HCT116 (cell line): ENCODE data around the gene FAM193A. TPM values are rescaled to one million over a fixed set of nuclear protein-coding genes. Genes with fewer than 3 reads are reported as not detected.

Experiments
- ATAC-seq: fragments of 200-7000 bp; cut with Tn5 transposase; 2 replicates; pipeline ENCODE4 v1.9.1; 2020; ENCODE audit warnings: mild to moderate bottlenecking, moderate library complexity
- BruUV-seq: library from RNA; stranded (reverse); fragments of 400-500 nt; replicated peaks from 2 replicates; lab custom pipeline; 2021; lab: Mats Ljungman, UMichigan
- CTCF ChIA-PET: fragments of 300-600 bp; sonication (Branson Sonifier 250); formaldehyde crosslinking; loops from one replicate; lab custom pipeline; 2021; ENCODE audit warnings: antibody characterized with exemption; lab: Charles Lee
- POLR2A ChIA-PET: fragments of 300-600, 350-600 bp; sonication (Branson Sonifier 250); formaldehyde crosslinking; loops from one replicate; lab custom pipeline; 2021; ENCODE audit warnings: antibody characterized with exemption; lab: Charles Lee
- RAD21 ChIA-PET, 2 experiments: fragments of 300-600 bp; sonication (Branson Sonifier 250); formaldehyde crosslinking; loops; one replicate each; lab custom pipeline; 2023; ENCODE audit warnings: low total read pairs in 2 of 2; ENCODE audit not compliant: uncharacterized antibody in 2 of 2, unreplicated experiment in 2 of 2, low non-redundant PET in 1 of 2; lab: Charles Lee
- DNase-seq: peaks from one replicate; pipeline ENCODE4 v3.0.0-alpha.2; 2010; ENCODE audit warnings: low read depth, low spot score
- H2AFZ ChIP-seq: fragments of 200-600 bp; shearing (Covaris generic), sonication (generic); 2 replicates; pipeline ENCODE4 v1.6.1; 2017; ENCODE audit warnings: low read depth, mixed run types, mixed read lengths, antibody characterized with exemption, low read length; ENCODE audit not compliant: poor library complexity, severe bottlenecking
- H3K27ac ChIP-seq: 2 replicates; pipeline ENCODE4 v1.5.1; 2012; ENCODE audit warnings: low read depth, low read length
- H3K27me3 ChIP-seq: fragments of 200-600 bp; sonication (generic); 2 replicates; pipeline ENCODE4 v1.6.1; 2016; ENCODE audit warnings: mixed run types, low read length, mixed read lengths; ENCODE audit not compliant: insufficient read depth
- H3K36me3 ChIP-seq, 2 experiments: fragments of 200-500 bp in 1 of 2; fragments of 200-600 bp in 1 of 2; sonication (Bioruptor generic) in 1 of 2; sonication (generic) in 1 of 2; 2 replicates each; pipeline versions ENCODE4 v1.5.1 to v1.6.1; 2014 to 2016; ENCODE audit warnings: low read length in 2 of 2, inconsistent platforms in 1 of 2, mixed read lengths in 1 of 2, mixed run types in 1 of 2; ENCODE audit not compliant: insufficient read depth in 2 of 2, control insufficient read depth in 1 of 2
- H3K4me1 ChIP-seq, 2 experiments: fragments of 200-600 bp in 1 of 2; sonication (generic) in 1 of 2; 2 replicates each; pipeline versions ENCODE4 v1.5.1 to v1.6.1; 2012 to 2017; ENCODE audit warnings: low read length in 2 of 2, inconsistent platforms in 1 of 2, mild to moderate bottlenecking in 1 of 2, mixed read lengths in 1 of 2, mixed run types in 1 of 2, moderate library complexity in 1 of 2; ENCODE audit not compliant: insufficient read depth in 2 of 2, control insufficient read depth in 1 of 2
- H3K4me2 ChIP-seq: fragments of 200-600 bp; sonication (generic); 2 replicates; pipeline ENCODE4 v1.6.1; 2017; ENCODE audit warnings: mixed run types, low read length, mixed read lengths
- H3K4me3 ChIP-seq, 2 experiments: fragments of 200-600 bp in 1 of 2; sonication (generic) in 1 of 2; replicated peaks in 1 of 2; 2 replicates each; pipeline ENCODE4 v1.5.1; 2011 to 2016; ENCODE audit warnings: low read length in 2 of 2, control low read depth in 1 of 2, low read depth in 1 of 2, mild to moderate bottlenecking in 1 of 2, mixed read lengths in 1 of 2, mixed run types in 1 of 2
- H3K79me2 ChIP-seq: fragments of 200-600 bp; sonication (generic); 2 replicates; pipeline ENCODE4 v1.6.1; 2017; ENCODE audit warnings: mild to moderate bottlenecking, mixed run types, low read length, moderate library complexity, mixed read lengths; ENCODE audit not compliant: insufficient read depth
- H3K9ac ChIP-seq: fragments of 200-600 bp; sonication (generic); 2 replicates; pipeline ENCODE4 v1.6.1; 2016; ENCODE audit warnings: low read length, mixed read lengths
- H3K9me2 ChIP-seq: fragments of 200-600 bp; sonication (generic), shearing (Covaris generic); 2 replicates; pipeline ENCODE4 v1.6.1; 2017; ENCODE audit warnings: mixed run types, mild to moderate bottlenecking, moderate library complexity; ENCODE audit not compliant: insufficient read depth
- H3K9me3 ChIP-seq, 2 experiments: fragments of 200-500 bp in 1 of 2; fragments of 200-600 bp in 1 of 2; sonication (Bioruptor generic) in 1 of 2; sonication (generic) in 1 of 2; 2 replicates each; pipeline ENCODE4 v1.6.1; 2014 to 2017; ENCODE audit warnings: low read length in 2 of 2, mixed read lengths in 2 of 2, inconsistent platforms in 1 of 2, low read depth in 1 of 2, mild to moderate bottlenecking in 1 of 2, mixed run types in 1 of 2, moderate library complexity in 1 of 2; ENCODE audit not compliant: control insufficient read depth in 1 of 2, insufficient read depth in 1 of 2
- H4K20me1 ChIP-seq: fragments of 200-600 bp; sonication (generic), shearing (Covaris generic); 2 replicates; pipeline ENCODE4 v1.6.1; 2017; ENCODE audit warnings: mixed run types, mild to moderate bottlenecking, moderate library complexity; ENCODE audit not compliant: insufficient read depth
- CBX3 ChIP-seq: IDR thresholded peaks from 2 replicates; pipeline ENCODE4 v1.6.1; 2012; ENCODE audit warnings: low read depth
- EGR1 ChIP-seq: IDR thresholded peaks from 2 replicates; pipeline ENCODE4 v1.6.1; 2012; ENCODE audit warnings: low read depth
- MAX ChIP-seq: IDR thresholded peaks from 2 replicates; pipeline ENCODE4 v1.6.1; 2012
- POLR2A ChIP-seq: IDR thresholded peaks from 2 replicates; pipeline ENCODE4 v1.7.0; 2011; ENCODE audit warnings: borderline replicate concordance; ENCODE audit not compliant: insufficient read depth, insufficient read length; ENCODE audit errors: extremely low read depth
- ZBTB33 ChIP-seq: IDR thresholded peaks from 2 replicates; pipeline ENCODE4 v1.6.1; 2011; ENCODE audit warnings: mild to moderate bottlenecking, low read length, moderate library complexity; ENCODE audit not compliant: insufficient replicate concordance; ENCODE audit errors: extremely low read depth
- ZFX ChIP-seq: fragments of 450-650 bp; IDR thresholded peaks from 2 replicates; pipeline ENCODE4 v1.6.1; 2017
- ZNF274 ChIP-seq: fragments of 200-500 bp; sonication (Bioruptor generic); IDR thresholded peaks from 2 replicates; pipeline ENCODE4 v1.6.1; 2014; ENCODE audit warnings: mild to moderate bottlenecking, low read depth, low read length, inconsistent platforms
- intact Hi-C: fragments of 100-400 bp; cut with micrococcal nuclease; formaldehyde crosslinking; loops from 2 replicates; pipeline ENCODE4 v1.10.0; 2022
- total RNA-seq: library from RNA; stranded (reverse); gene quantifications from one replicate; pipeline ENCODE4 v1.2.1, GENCODE V29; 2021; ENCODE audit not compliant: unreplicated experiment
- TF ChIP-seq, protein P1 (sequence below), 3 experiments: fragments of 200-600 bp in 1 of 3; sonication (generic) in 1 of 3; IDR thresholded peaks in 2 of 3; conservative IDR thresholded peaks in 1 of 3; 2 replicates each; pipeline ENCODE4 v1.5.1; 2012 to 2017; ENCODE audit warnings: low read depth in 2 of 3, low read length in 2 of 3, antibody characterized with exemption in 1 of 3, borderline replicate concordance in 1 of 3, control low read depth in 1 of 3, mild to moderate bottlenecking in 1 of 3, mixed read lengths in 1 of 3, mixed run types in 1 of 3, moderate library complexity in 1 of 3; ENCODE audit not compliant: insufficient read depth in 1 of 3

FAM193A gene
- total RNA-seq, 1 experiment from 2014 or later, result 15.7 TPM

- TF ChIP-seq, protein P1, sequence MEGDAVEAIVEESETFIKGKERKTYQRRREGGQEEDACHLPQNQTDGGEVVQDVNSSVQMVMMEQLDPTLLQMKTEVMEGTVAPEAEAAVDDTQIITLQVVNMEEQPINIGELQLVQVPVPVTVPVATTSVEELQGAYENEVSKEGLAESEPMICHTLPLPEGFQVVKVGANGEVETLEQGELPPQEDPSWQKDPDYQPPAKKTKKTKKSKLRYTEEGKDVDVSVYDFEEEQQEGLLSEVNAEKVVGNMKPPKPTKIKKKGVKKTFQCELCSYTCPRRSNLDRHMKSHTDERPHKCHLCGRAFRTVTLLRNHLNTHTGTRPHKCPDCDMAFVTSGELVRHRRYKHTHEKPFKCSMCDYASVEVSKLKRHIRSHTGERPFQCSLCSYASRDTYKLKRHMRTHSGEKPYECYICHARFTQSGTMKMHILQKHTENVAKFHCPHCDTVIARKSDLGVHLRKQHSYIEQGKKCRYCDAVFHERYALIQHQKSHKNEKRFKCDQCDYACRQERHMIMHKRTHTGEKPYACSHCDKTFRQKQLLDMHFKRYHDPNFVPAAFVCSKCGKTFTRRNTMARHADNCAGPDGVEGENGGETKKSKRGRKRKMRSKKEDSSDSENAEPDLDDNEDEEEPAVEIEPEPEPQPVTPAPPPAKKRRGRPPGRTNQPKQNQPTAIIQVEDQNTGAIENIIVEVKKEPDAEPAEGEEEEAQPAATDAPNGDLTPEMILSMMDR (IDR thresholded peaks at IDR 0.05 in 2 of 3, conservative IDR thresholded peaks at IDR 0.05 in 1 of 3; ENCODE audit: borderline replicate concordance in 1 of 3, insufficient read depth in 1 of 3, low read depth in 2 of 3, low read length in 2 of 3), result no peak
- TF ChIP-seq ZFX (no peak), MAX (no peak), ZBTB33 (no peak), EGR1 (no peak), POLR2A (no peak)
Measured at GRCh38 chr4:2698504-2698903, 162.1 kb downstream of the FAM193A start (continued).

DNA sequence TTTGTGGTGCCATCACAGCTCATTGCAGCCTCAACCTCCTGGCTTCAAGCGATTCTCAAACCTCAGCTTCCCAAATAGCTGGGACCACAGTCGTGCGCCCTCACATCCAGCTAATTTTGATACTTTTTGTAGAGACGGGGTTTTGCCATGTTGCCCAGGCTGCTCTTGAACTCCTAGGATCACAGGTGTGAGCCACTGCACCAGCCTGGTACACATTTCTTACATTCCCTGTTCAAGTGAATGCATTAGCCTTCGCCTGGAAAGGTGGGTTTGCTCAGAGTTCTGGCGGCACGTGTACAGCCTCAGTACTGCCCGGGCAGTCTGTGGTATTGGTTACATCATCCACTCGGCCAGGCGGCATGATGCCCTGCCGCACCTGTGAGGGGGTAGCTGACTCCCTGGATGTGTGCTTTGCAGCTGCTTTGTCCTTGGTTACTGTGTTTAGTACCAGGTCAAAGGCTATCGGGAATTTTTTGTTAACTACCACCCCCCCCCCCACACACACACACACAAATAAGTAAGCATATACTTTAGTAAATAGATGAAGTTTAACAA is 162.6 kb downstream of the FAM193A start:
- H3K27ac ChIP-seq, result no peak overlapping the region
- TF ChIP-seq CBX3, result no peak
- no peak for TF ChIP-seq MAX
- no peak for TF ChIP-seq ZNF274
- no TSS peak for BruUV-seq
- no peaks in the 10 kb centered on the region for H3K9me3 ChIP-seq
- DNase-seq (no peak), ATAC-seq (no peak)
- intact Hi-C loops, result no loop called here
- no peaks in the 10 kb centered on the region for H3K79me2 ChIP-seq
- no peak overlapping the region for H2AFZ ChIP-seq
- RAD21 ChIA-PET, result no interaction called here
- no peaks in the 10 kb centered on the region for H3K9me2 ChIP-seq
- H3K4me3 ChIP-seq, result no peak overlapping the region
- no peaks in the 10 kb centered on the region for H3K4me1 ChIP-seq
- H3K36me3 ChIP-seq, result peaks cover 38 to 46% of the 10 kb centered on the region in 2 experiments; a peak in 3 of 4 replicates
- no peak overlapping the region for H3K9ac ChIP-seq
- no peaks in the 10 kb centered on the region for H3K27me3 ChIP-seq
- no peak overlapping the region for H3K4me2 ChIP-seq
- peaks cover 3% of the 10 kb centered on the region; the same call in 1 of the 2 replicates for H4K20me1 ChIP-seq
- CTCF ChIA-PET, result no interaction called here
- POLR2A ChIA-PET, result no interaction called here
